ENCODE measurements around the gene ACOT7. TPM values are rescaled to one million over a fixed set of nuclear protein-coding genes. Genes with fewer than 3 reads are reported as not detected.

The ACOT7 gene
- total and polyA plus RNA-seq, 2 of the 13 experiments (the other 11 are each of a cell fraction or from before 2014, with no cell fraction given): 33.0 to 55.8 TPM

DNA sequence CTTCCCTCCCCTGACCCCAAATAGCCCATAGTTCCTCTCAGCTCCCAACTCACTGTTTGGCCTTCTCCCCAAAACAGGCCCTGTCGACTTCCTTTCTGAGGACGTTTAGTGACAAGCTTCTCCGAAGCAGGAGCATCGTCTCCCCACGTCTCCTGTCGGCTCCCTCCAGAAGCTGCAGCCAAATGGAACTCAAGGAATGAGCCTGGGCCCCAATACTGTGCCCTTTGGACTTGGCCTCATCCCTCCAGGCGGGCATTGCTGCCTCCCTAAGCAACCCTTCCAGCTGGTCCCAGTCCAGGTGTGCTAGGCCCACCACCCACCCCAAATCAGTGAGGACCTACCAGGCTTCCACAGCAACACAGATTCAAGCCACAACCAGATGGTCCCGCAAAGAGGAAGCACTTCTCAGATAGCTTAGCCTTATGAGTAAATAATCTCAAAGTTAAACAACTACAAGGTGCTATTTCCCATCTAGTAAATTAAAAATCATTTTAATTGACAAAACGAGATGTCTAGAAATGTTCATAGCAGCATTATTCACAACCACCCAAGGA lies 33.0 kb downstream of the ACOT7 start:
- Histone ChIP-seq H3K4me3 (replicated peaks in 1 of 3; ENCODE audit: insufficient read depth in 1 of 3, low read depth in 2 of 3, low read length in 3 of 3) (peak overlapping the region; percentile 38 to 66 (median 61); a peak in 5 of 6 replicates), H3K9ac (ENCODE audit: insufficient read depth, low read depth, low read length) (peak overlapping the region; percentile 73), H2AFZ (ENCODE audit: low read length) (no peak overlapping the region), H3K4me1 (ENCODE audit: insufficient read depth, low read length) (peaks cover 70% of the 10 kb centered on the region), H3K79me2 (ENCODE audit: insufficient read depth, low read length) (peaks cover 15% of the 10 kb centered on the region), H3K36me3 (replicated peaks in 1 of 2; ENCODE audit: control insufficient read depth in 1 of 2, insufficient read depth in 2 of 2, low read length in 2 of 2) (no peaks in the 10 kb centered on the region), H3K27me3 (ENCODE audit: control insufficient read depth in 1 of 2, insufficient read depth in 2 of 2, low read length in 2 of 2) (no peaks in the 10 kb centered on the region), H3K4me2 (ENCODE audit: low read depth, low read length) (peak overlapping the region; percentile 93), H3K27ac (ENCODE audit: extremely low read length, insufficient read depth, low read length) (peak overlapping the region; percentile 72), H4K20me1 (ENCODE audit: insufficient read depth, low read length) (no peaks in the 10 kb centered on the region), H3K9me3 (ENCODE audit: low read length) (no peaks in the 10 kb centered on the region)
- ChIA-PET CTCF (ENCODE audit: low intra/inter-chr PET ratio, low total read pairs) (no interaction called here), POLR2A (interaction anchor here (0.9 to 3.6 kb wide), 4 partner anchors 8 to 33 kb away, joined by 3 to 21 read pairs (median 4); partner anchors contain the start of gene ACOT7)
- FAIRE-seq: no peak
- no TSS peak for BruUV-seq (replicated peaks)
- WGBS (ENCODE audit: low lambda C conversion rate): 33% methylated on average over 7 of the region's 9 CpGs
- in situ Hi-C loops (cut with HindIII; ENCODE audit: extremely low pct_ligation_motif_present, low pct_unique_long_range_greater_than_20kb): no loop called here
- DNase-seq (ENCODE audit: low spot score): no peak
- intact Hi-C loops (cut with micrococcal nuclease; ENCODE audit: unreplicated experiment): loop anchor here (10.0 kb wide), 1 partner anchor 1116 kb away; no protein-coding TSS in a partner anchor
- ATAC-seq: no peak
- TF ChIP-seq ZSCAN30 (CRISPR knock-in tag; IDR thresholded peaks at IDR 0.05) (no peak), KDM6A (CRISPR knock-in tag; IDR thresholded peaks at IDR 0.05; ENCODE audit: low read depth) (peak; percentile 62), ZNF605 (CRISPR knock-in tag; IDR thresholded peaks at IDR 0.05) (no peak), ZFY (CRISPR knock-in tag; IDR thresholded peaks at IDR 0.05) (peak; percentile 35; the same call in 1 of the 2 replicates), SMAD9 (CRISPR knock-in tag; IDR thresholded peaks at IDR 0.05) (no peak), MATR3 (CRISPR knock-in tag; IDR thresholded peaks at IDR 0.05) (no peak), YEATS4 (CRISPR knock-in tag; IDR thresholded peaks at IDR 0.05; ENCODE audit: borderline replicate concordance) (0 out of 2 replicates have a peak, but pooled peaks have one; percentile 12), ZFP90 (CRISPR knock-in tag; IDR thresholded peaks at IDR 0.05; ENCODE audit: borderline replicate concordance) (no peak), ZNF562 (CRISPR knock-in tag; IDR thresholded peaks at IDR 0.05; ENCODE audit: borderline replicate concordance) (no peak), DPF2 (CRISPR knock-in tag; IDR thresholded peaks at IDR 0.05; ENCODE audit: borderline replicate concordance, low read depth) (0 out of 2 replicates have a peak, but pooled peaks have one; percentile 22), ZFX (CRISPR knock-in tag; IDR thresholded peaks at IDR 0.05; ENCODE audit: low read depth) (0 out of 2 replicates have a peak, but pooled peaks have one; percentile 21), ZNF260 (CRISPR knock-in tag; IDR thresholded peaks at IDR 0.05; ENCODE audit: borderline replicate concordance, low read depth) (no peak)
- TF ChIP-seq, protein P1, sequence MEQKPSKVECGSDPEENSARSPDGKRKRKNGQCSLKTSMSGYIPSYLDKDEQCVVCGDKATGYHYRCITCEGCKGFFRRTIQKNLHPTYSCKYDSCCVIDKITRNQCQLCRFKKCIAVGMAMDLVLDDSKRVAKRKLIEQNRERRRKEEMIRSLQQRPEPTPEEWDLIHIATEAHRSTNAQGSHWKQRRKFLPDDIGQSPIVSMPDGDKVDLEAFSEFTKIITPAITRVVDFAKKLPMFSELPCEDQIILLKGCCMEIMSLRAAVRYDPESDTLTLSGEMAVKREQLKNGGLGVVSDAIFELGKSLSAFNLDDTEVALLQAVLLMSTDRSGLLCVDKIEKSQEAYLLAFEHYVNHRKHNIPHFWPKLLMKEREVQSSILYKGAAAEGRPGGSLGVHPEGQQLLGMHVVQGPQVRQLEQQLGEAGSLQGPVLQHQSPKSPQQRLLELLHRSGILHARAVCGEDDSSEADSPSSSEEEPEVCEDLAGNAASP (CRISPR knock-in tag; IDR thresholded peaks at IDR 0.05; ENCODE audit: borderline replicate concordance): no peak
- TF ChIP-seq, protein P2, sequence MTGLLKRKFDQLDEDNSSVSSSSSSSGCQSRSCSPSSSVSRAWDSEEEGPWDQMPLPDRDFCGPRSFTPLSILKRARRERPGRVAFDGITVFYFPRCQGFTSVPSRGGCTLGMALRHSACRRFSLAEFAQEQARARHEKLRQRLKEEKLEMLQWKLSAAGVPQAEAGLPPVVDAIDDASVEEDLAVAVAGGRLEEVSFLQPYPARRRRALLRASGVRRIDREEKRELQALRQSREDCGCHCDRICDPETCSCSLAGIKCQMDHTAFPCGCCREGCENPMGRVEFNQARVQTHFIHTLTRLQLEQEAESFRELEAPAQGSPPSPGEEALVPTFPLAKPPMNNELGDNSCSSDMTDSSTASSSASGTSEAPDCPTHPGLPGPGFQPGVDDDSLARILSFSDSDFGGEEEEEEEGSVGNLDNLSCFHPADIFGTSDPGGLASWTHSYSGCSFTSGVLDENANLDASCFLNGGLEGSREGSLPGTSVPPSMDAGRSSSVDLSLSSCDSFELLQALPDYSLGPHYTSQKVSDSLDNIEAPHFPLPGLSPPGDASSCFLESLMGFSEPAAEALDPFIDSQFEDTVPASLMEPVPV (CRISPR knock-in tag; IDR thresholded peaks at IDR 0.05): no peak
- TF ChIP-seq, protein P3, sequence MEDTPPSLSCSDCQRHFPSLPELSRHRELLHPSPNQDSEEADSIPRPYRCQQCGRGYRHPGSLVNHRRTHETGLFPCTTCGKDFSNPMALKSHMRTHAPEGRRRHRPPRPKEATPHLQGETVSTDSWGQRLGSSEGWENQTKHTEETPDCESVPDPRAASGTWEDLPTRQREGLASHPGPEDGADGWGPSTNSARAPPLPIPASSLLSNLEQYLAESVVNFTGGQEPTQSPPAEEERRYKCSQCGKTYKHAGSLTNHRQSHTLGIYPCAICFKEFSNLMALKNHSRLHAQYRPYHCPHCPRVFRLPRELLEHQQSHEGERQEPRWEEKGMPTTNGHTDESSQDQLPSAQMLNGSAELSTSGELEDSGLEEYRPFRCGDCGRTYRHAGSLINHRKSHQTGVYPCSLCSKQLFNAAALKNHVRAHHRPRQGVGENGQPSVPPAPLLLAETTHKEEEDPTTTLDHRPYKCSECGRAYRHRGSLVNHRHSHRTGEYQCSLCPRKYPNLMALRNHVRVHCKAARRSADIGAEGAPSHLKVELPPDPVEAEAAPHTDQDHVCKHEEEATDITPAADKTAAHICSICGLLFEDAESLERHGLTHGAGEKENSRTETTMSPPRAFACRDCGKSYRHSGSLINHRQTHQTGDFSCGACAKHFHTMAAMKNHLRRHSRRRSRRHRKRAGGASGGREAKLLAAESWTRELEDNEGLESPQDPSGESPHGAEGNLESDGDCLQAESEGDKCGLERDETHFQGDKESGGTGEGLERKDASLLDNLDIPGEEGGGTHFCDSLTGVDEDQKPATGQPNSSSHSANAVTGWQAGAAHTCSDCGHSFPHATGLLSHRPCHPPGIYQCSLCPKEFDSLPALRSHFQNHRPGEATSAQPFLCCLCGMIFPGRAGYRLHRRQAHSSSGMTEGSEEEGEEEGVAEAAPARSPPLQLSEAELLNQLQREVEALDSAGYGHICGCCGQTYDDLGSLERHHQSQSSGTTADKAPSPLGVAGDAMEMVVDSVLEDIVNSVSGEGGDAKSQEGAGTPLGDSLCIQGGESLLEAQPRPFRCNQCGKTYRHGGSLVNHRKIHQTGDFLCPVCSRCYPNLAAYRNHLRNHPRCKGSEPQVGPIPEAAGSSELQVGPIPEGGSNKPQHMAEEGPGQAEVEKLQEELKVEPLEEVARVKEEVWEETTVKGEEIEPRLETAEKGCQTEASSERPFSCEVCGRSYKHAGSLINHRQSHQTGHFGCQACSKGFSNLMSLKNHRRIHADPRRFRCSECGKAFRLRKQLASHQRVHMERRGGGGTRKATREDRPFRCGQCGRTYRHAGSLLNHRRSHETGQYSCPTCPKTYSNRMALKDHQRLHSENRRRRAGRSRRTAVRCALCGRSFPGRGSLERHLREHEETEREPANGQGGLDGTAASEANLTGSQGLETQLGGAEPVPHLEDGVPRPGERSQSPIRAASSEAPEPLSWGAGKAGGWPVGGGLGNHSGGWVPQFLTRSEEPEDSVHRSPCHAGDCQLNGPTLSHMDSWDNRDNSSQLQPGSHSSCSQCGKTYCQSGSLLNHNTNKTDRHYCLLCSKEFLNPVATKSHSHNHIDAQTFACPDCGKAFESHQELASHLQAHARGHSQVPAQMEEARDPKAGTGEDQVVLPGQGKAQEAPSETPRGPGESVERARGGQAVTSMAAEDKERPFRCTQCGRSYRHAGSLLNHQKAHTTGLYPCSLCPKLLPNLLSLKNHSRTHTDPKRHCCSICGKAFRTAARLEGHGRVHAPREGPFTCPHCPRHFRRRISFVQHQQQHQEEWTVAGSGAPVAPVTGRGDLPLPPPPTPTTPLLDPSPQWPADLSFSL (CRISPR knock-in tag; IDR thresholded peaks at IDR 0.05): no peak

Data from HepG2 (cell line).